Measurements from ENCODE around the gene DYNLT5.
"Not testable (repeated sequence)": the region's sequence is repeated elsewhere in the genome, so short reads cannot be mapped to it uniquely, and the experiment has no call there.

DYNLT5 gene

GRCh38 chr1:66791621-66792610 is 39.7 kb downstream of the DYNLT5 start:
- no peak for DNase-seq

- DNase-seq = not testable (repeated sequence)
Observed at GRCh38 chr1:66795839-66796238, 43.6 kb downstream of the DYNLT5 start.

- no peak for DNase-seq
Observed at GRCh38 chr1:66809245-66809644, 57.0 kb downstream of the DYNLT5 start.

GRCh38 chr1:66809736-66810326 is 57.6 kb downstream of the DYNLT5 start:
- no peak for DNase-seq

GRCh38 chr1:66824771-66825170 is 72.5 kb downstream of the DYNLT5 start:
- DNase-seq = no peak

Data from activated CD4-positive, CD25-positive, alpha-beta regulatory T cell treated with anti-CD3 and anti-CD28 coated beads, Interleukin-2, amount 50 U/mL, for 72 hours (primary cell).